Measurements from ENCODE around the gene CUBN.
A peak's percentile ranks its signal among the peaks of the same experiment; 100 is the strongest.

CUBN gene

DNA sequence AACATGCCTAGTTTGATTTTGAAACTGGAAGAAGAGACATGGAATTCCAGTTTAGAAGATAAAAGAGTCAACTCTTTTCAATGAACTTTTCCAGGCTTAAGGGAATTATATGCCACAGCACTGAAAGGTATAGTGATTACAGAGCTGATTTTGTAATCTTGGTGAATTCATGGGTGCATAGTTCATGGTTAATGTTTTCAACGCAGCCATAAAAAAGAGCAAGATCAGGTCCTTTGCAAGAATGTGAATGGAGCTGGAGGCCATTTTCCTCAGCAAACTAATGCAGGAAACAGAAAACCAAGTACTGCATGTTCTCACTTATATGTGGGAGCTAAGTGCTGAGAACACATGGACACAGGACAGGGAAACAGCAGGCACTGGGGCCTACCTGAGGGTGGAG, 94.2 kb downstream of the CUBN start:
- Mint-ChIP-seq H3K36me3 (peaks cover 2% of the 10 kb centered on the region), H3K4me3 (no peak overlapping the region), H3K27me3 (no peaks in the 10 kb centered on the region), H3K27ac (no peak overlapping the region), H3K9me3 (ENCODE audit: low read depth) (no peaks in the 10 kb centered on the region), H3K4me1 (ENCODE audit: low read depth) (peaks cover 48% of the 10 kb centered on the region)

DNA sequence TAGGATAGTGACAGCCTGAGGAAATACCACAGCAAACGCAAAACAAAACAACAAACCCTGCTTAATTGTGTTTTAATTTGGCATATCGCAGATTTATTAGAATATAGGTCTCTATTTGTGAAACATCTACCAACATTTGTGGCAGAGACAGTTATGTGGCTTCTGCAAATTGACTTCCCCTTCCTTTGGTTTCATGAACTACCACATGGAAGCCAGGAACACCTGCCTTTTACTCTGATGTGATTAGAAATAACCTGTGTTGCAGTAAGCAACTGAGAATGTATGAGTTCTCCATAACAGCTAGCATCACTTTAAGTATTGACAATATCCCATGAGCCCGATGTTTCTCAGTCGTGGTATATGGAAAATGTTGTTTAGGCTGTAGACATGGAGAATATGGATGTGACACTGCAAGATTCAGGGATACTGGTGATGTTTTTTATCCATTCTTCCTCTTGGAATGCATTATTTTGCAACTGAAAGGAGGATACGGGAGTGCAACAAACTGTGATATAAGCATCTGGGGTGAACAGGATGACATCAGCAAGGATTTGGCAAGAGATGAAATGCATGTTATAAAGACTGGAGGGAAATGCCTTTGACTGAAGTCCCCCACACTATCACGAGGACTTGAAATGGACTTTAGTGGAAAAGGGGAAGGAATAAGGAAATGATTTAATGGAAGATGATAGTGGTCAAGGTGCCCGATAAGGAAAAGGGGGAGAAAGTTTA, 95.9 kb downstream of the CUBN start:
- Mint-ChIP-seq H3K27me3 (no peaks in the 10 kb centered on the region), H3K9me3 (ENCODE audit: low read depth) (no peaks in the 10 kb centered on the region), H3K4me1 (ENCODE audit: low read depth) (peaks cover 61% of the 10 kb centered on the region), H3K4me3 (no peak overlapping the region), H3K36me3 (peaks cover 2% of the 10 kb centered on the region), H3K27ac (peak overlapping the region; percentile 51)

DNA sequence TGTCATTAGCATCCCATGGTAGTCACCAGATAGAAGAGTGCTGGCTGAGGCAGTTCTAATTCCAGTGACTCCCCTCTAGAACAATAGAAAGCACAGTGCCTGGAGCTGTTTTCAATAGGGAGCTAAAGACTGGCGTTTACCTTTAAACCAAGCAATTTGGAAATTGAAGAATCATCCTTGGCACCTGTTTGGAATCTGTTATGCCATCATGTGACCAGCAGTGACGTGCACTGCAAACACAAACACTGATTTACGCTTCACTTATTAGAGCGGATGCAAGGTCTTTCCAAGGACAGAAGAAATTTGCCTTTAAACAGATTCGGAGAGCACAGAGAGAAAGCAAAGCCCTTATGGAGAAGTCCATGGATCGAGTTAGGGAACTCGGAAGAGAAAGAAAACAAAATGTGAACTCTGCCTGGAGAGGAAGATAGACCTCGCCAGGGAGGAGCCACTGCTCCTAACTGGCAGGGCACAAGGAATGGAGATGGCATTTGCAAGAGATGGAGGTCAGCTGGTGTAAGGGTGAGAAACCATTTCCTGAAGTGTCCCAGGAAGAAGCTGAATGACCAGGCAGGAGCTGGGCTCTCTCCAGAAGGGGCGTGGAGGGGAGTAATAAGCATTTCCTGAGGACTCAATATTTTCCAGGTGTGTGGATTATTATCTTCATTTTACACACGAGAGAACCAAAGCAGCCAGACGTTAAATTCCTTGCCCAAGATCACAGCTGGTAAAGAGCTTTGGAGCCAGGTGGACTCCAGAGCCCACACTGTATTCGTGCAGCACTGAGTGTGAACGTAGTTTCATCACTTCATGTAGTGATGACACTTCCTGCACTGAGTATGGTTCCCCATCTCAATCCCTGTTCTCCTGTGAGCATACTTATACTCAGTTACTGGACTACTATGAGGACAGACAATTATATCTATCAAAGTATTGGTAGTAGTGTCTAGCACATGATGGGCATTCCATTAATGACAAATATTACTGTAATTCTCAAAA, 97.7 kb downstream of the CUBN start:
- Mint-ChIP-seq H3K4me3 (no peak overlapping the region), H3K4me1 (ENCODE audit: low read depth) (peaks cover 73% of the 10 kb centered on the region), H3K27ac (peak overlapping the region; percentile 80), H3K36me3 (peaks cover 2% of the 10 kb centered on the region), H3K9me3 (ENCODE audit: low read depth) (no peaks in the 10 kb centered on the region), H3K27me3 (no peaks in the 10 kb centered on the region)

DNA sequence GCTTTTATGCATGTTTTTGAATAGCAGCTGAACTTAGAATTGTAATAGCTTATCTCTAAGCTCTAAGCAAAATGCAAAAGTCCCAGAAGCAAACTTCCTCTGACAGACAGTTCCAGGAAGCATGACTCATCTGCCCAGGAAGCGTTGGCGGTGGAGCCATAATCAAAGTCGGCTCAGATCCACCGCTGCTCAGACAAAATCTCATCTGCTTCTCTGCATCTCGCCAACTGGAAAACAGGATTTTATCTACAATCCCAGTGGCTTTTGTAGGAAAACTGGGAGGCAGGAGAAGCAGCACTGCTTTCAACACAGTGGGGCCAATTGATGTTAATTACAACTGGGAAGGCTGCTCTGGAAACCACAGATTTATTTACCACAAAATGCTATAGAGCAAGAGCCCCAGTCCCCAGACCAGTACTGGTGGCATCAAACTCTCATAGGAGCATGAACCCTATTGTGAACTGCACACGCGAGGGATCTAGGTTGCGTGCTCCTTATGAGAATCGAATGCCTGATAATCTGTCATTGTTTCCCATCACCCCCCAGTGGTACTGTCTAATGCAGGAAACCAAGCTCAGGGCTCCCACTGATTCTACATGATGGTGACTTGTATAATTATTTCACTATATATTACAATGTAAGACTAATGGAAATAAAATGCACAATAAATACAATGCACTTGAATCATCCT, 99.9 kb downstream of the CUBN start:
- Mint-ChIP-seq H3K4me1 (ENCODE audit: low read depth) (peaks cover 87% of the 10 kb centered on the region), H3K36me3 (no peaks in the 10 kb centered on the region), H3K9me3 (ENCODE audit: low read depth) (no peaks in the 10 kb centered on the region), H3K4me3 (peak overlapping the region; percentile 74), H3K27ac (peak overlapping the region; percentile 98), H3K27me3 (no peaks in the 10 kb centered on the region)

DNA sequence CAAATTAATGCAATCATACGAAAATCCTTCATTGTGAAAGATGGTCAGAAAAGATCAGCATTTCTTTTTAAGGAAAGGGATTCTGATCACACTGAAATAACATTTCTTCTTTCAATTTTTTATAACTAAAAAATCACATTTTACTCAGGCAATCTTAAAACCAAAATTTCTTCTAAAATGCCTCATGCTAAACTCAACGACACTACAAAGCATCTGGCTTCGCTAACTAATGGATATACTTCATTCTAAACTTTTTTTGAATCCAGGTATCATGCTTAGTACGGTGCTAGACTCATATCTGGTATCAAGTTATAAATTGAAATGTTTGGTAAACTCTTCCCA, 100.4 kb downstream of the CUBN start:
- Mint-ChIP-seq H3K4me1 (ENCODE audit: low read depth) (peaks cover 86% of the 10 kb centered on the region), H3K9me3 (ENCODE audit: low read depth) (no peaks in the 10 kb centered on the region), H3K36me3 (no peaks in the 10 kb centered on the region), H3K4me3 (peak overlapping the region; percentile 74), H3K27me3 (no peaks in the 10 kb centered on the region), H3K27ac (peak overlapping the region; percentile 98)

DNA sequence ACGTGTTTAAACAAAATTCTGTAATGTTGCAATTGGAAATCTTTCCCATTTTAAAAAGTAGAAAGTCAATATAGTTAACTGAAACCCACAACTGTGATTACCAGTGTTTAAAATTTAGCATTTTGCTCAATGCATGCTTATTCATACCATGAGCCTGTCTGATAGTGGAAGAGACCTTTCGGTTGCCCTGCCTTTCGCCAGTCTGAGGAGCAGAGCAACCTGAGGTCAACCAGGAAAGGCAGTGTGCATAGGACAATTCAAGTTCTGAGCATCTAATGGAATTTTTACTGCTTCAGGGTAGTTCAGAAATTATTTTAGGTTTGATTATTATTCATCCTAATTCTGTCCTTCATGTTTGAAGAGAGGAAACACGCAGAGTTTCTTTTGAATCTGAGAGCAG, 100.8 kb downstream of the CUBN start:
- Mint-ChIP-seq H3K4me1 (ENCODE audit: low read depth) (peaks cover 86% of the 10 kb centered on the region), H3K36me3 (no peaks in the 10 kb centered on the region), H3K27ac (peak overlapping the region; percentile 98), H3K27me3 (no peaks in the 10 kb centered on the region), H3K4me3 (peak overlapping the region; percentile 74), H3K9me3 (ENCODE audit: low read depth) (no peaks in the 10 kb centered on the region)

DNA sequence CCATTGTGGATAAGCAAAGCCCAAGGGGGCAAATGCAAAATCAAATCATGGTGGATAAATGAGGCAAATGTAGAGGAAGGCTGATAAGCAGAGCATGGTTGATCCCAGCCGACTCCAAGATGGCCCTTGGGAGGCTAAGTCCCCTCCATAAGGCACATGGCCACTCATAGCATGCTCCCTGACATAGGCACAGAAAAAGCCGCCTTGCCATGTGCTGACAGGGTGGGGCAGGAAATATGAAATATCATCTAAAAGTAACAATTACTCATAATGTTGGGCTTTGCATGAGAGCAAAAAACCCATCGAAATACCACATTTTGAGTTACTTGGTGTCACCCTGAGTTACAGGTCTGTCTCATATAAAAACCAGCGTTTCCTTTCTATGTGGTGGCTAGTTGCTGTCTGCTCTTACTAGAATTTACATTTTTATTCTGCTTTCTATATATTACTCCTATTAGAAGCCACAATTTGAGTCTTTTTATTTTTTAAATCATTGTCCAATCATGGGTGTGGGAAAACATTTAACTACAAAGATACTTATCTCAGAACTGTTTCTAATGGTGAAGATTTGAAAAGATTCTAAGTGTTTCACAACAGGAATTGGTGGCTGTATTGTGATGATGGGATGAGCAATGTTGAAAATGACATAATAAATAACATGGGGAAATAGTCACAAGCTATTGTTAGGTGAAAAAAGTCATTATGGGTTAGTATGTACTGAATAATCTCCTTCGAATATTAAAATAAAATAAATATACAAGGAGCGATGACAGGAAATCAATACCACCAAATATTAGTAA, 102.7 kb downstream of the CUBN start:
- H3K4me1 Mint-ChIP-seq (ENCODE audit: low read depth), result peaks cover 85% of the 10 kb centered on the region

DNA sequence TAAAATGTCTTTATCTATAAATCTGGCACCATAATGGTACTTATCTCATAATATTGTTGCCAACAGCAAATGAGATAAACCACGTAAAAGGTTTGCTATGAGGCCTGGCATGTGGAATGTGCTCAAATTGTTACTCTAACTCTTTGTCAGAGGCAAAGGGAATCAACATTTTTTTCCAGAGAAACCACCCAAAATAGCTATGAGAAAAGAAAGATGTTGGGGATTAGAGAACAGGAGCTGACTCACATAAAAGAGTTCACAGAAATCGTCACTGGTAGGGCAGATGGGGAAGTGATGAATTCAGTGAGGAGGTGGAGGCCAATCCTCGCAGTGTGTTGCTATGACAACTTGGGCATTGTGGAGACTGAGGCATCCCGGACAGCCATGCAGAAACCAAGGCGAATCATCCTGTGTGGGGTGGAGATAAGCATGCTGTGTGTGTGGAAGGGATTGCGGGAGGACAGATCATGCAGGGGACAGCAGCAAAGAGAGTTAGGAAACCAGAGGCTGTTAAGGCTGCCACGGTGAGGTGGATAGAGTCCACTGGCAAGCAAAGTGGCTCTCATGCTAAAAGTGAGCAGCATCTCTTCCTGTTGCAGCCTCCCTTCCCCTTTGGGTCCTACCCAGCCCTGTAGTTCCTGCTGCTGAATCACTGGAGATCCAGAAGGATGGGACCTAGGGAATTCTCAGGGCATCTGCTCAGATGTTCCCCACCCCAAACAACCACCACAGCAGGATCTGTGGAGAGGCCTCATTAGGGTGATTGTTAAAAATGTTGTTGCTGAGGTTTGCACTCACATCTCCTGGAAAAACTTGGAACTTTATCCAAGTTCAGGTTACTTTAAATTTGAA, 103.9 kb downstream of the CUBN start:
- Mint-ChIP-seq H3K27ac (peak overlapping the region; percentile 97), H3K27me3 (no peaks in the 10 kb centered on the region), H3K36me3 (no peaks in the 10 kb centered on the region), H3K9me3 (ENCODE audit: low read depth) (no peaks in the 10 kb centered on the region), H3K4me3 (peak overlapping the region; percentile 61), H3K4me1 (ENCODE audit: low read depth) (peaks cover 77% of the 10 kb centered on the region)

More for the DNA sequence above, 102.7 kb downstream of the CUBN start:
- H3K9me3 Mint-ChIP-seq (ENCODE audit: low read depth), result no peaks in the 10 kb centered on the region
- H3K4me3 Mint-ChIP-seq, result peak overlapping the region; percentile 64
- H3K36me3 Mint-ChIP-seq, result no peaks in the 10 kb centered on the region
- H3K27me3 Mint-ChIP-seq, result no peaks in the 10 kb centered on the region
- H3K27ac Mint-ChIP-seq, result peak overlapping the region; percentile 96

DNA sequence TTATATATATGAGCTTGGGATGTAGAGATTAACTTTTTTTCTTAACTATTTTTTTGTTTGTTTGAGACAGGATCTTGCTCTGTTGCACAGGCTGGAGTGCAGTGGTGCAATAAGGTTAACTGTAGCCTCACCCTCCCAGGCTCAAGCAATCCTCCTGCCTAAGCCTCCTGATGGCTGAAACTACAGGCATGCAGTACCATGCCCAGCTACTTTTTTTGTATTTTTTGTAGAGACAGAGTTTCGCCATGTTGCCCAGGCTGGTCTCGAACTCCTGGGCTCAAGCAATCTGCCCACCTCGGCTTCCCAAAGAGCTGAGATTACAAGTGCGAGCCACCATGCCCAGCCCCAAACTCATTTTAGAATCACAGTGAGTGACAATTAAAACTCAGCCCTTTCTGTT, 105.2 kb downstream of the CUBN start:
- Mint-ChIP-seq H3K4me3 (peak overlapping the region; percentile 57), H3K27ac (peak overlapping the region; percentile 97), H3K36me3 (no peaks in the 10 kb centered on the region), H3K27me3 (no peaks in the 10 kb centered on the region), H3K9me3 (ENCODE audit: low read depth) (no peaks in the 10 kb centered on the region), H3K4me1 (ENCODE audit: low read depth) (peaks cover 72% of the 10 kb centered on the region)

DNA sequence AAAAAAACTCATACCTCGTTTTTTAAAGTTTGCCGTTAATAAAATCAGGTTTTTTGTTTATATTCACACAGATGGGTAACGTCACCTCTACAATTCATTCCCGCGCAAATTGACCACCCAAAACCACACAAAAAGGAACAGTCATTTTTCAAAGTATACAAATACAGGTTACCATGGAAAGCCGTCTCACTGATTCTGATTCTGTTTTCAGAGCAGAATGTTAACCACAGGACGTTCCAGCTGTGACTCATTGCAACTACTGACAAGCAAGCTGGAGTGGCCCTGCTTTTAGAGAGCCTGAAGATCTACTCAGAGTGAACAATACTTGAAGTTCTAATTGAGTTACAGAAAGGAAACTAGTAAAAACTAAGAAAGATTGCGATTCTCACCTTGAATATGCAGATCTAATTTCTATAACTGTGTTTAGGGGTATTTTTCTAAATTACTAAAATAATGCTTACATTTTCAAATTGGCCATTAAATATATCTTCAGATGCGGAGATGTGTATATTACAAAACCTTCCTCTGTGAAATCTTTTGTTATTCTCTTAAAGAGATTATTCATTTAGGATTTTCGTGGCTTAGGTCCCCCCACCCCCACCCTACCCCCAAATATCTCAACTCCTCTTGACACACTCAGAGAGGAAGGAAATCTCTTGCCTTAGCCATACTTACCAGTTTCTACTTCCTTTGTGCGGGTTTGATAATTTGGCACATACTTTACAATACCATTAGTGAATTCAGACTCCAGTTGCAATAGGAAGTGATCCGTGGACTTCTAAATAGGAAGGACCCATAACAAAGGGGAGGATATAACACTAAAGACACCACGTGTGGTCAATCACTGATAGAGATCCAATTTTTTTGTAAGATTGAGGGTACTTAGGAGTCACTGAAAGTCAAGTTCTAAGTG, 106.0 kb downstream of the CUBN start:
- Mint-ChIP-seq H3K9me3 (ENCODE audit: low read depth) (no peaks in the 10 kb centered on the region), H3K27ac (peak overlapping the region; percentile 99), H3K4me1 (ENCODE audit: low read depth) (peaks cover 67% of the 10 kb centered on the region), H3K36me3 (peaks cover 3% of the 10 kb centered on the region), H3K4me3 (peak overlapping the region; percentile 84), H3K27me3 (no peaks in the 10 kb centered on the region)

DNA sequence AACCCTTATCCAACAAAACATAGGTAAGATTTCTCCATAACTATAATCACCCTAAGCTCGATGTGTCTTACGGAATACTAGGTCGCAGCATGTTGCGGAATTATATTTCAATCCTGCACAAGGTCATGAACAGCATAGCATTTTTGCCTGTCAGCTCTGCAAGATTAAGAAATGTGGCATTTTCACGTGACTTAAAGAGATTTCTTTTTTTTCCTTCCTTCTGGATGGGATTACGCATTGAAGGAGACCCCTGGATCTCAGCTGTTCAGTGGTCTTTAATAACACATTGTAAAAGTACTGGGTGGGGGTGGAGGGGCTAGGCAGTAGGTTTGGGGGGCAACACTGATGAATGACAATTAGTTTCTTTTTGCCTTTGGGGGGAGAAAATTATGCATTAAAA, 106.7 kb downstream of the CUBN start:
- Mint-ChIP-seq H3K27ac (peak overlapping the region; percentile 99), H3K36me3 (peaks cover 3% of the 10 kb centered on the region), H3K9me3 (ENCODE audit: low read depth) (no peaks in the 10 kb centered on the region), H3K4me1 (ENCODE audit: low read depth) (peaks cover 61% of the 10 kb centered on the region), H3K4me3 (peak overlapping the region; percentile 84), H3K27me3 (no peaks in the 10 kb centered on the region)

DNA sequence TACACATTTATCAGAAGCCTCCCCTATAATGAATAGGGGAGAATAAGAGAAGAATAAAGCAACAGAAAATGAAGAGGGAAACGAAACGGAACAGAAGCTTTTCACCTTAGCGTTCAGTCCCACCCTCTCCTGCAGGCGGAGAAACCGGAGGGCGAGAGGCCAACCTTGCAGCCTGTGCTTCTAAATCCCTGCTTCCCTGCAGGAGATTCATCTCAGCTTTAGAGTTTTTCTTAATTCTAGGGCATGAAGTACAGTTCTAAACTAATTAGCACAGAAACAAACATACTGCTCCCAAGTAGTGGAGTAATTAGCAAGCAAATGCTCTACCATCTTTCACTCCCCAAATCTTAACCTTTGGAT, 107.2 kb downstream of the CUBN start:
- H3K27ac Mint-ChIP-seq, result peak overlapping the region; percentile 99
- no peak overlapping the region for H3K4me3 Mint-ChIP-seq
- peaks cover 3% of the 10 kb centered on the region for H3K36me3 Mint-ChIP-seq
- no peaks in the 10 kb centered on the region for H3K9me3 Mint-ChIP-seq (ENCODE audit: low read depth)
- no peaks in the 10 kb centered on the region for H3K27me3 Mint-ChIP-seq
- H3K4me1 Mint-ChIP-seq (ENCODE audit: low read depth), result peaks cover 59% of the 10 kb centered on the region

Data from activated naive CD8-positive, alpha-beta T cell (primary cell).